Activated CD8-positive, alpha-beta T cell treated with anti-CD3 and anti-CD28 coated beads, Interleukin-2, amount 10 ng/mL, durations not matched to agents 7 days and 5 days (primary cell): Measurements from ENCODE around the gene DUSP28. TPM values are rescaled to one million over a fixed set of nuclear protein-coding genes. Genes with fewer than 3 reads are reported as not detected.

Source experiments
- ATAC-seq: fragments of 150-1000 bp; cut with Tn5 transposase; one replicate; pipeline ENCODE4 v1.10.0; 2021; ENCODE audit warnings: moderate library complexity
- CTCF ChIA-PET: fragments of 350-600 bp; sonication (Branson Sonifier 250); formaldehyde crosslinking; loops from one replicate; lab custom pipeline; 2021; ENCODE audit warnings: antibody characterized with exemption; lab: Charles Lee
- POLR2A ChIA-PET: fragments of 350-600 bp; sonication (Branson Sonifier 250); formaldehyde crosslinking; loops from one replicate; lab custom pipeline; 2021; ENCODE audit warnings: antibody characterized with exemption; lab: Charles Lee
- DNase-seq: peaks from one replicate; pipeline ENCODE4 v3.0.0-alpha.2; 2020
- H3K27ac Mint-ChIP-seq: one replicate; pipeline ENCODE4 v1.8.0; 2021; ENCODE audit warnings: mild to moderate bottlenecking, mixed read lengths
- H3K27me3 Mint-ChIP-seq: one replicate; pipeline ENCODE4 v1.8.0; 2021; ENCODE audit warnings: low read depth, mixed read lengths
- H3K36me3 Mint-ChIP-seq: one replicate; pipeline ENCODE4 v1.8.0; 2021; ENCODE audit warnings: low read depth, mixed read lengths
- H3K4me1 Mint-ChIP-seq: one replicate; pipeline ENCODE4 v1.8.0; 2021; ENCODE audit warnings: low read depth, mixed read lengths
- H3K4me3 Mint-ChIP-seq: one replicate; pipeline ENCODE4 v1.8.0; 2021; ENCODE audit warnings: mild to moderate bottlenecking, mixed read lengths
- H3K9me3 Mint-ChIP-seq: one replicate; pipeline ENCODE4 v1.8.0; 2022; ENCODE audit warnings: mixed read lengths; ENCODE audit not compliant: insufficient read depth
- total RNA-seq, 2 experiments: library from RNA; stranded (reverse); gene quantifications; one replicate each; pipeline ENCODE4 v1.2.3, GENCODE V29; 2021

The DUSP28 gene
- total RNA-seq, 2 experiments from 2014 or later = 6.8 to 8.1 TPM

- no peak for ATAC-seq
- Mint-ChIP-seq H3K9me3 (no peaks in the 10 kb centered on the region), H3K27me3 (no peaks in the 10 kb centered on the region), H3K4me3 (no peak overlapping the region), H3K4me1 (peaks cover 25% of the 10 kb centered on the region), H3K27ac (no peak overlapping the region), H3K36me3 (peaks cover 16% of the 10 kb centered on the region)
- ChIA-PET CTCF (no interaction called here), POLR2A (no interaction called here)
- no peak for DNase-seq
Measured at GRCh38 chr2:240590681-240591111, 30.5 kb downstream of the DUSP28 start.

GRCh38 chr2:240591226-240591625, 31.1 kb downstream of the DUSP28 start:
- H3K36me3 Mint-ChIP-seq = peaks cover 15% of the 10 kb centered on the region
- no peaks in the 10 kb centered on the region for H3K27me3 Mint-ChIP-seq
- peaks cover 23% of the 10 kb centered on the region for H3K4me1 Mint-ChIP-seq
- H3K4me3 Mint-ChIP-seq = no peak overlapping the region
- ChIA-PET CTCF (no interaction called here), POLR2A (no interaction called here)
- H3K9me3 Mint-ChIP-seq = no peaks in the 10 kb centered on the region
- H3K27ac Mint-ChIP-seq = peak overlapping the region; percentile 71
- no peak for ATAC-seq
- no peak for DNase-seq

- POLR2A ChIA-PET = no interaction called here
Measured at GRCh38 chr2:240591784-240592183, 31.6 kb downstream of the DUSP28 start.

GRCh38 chr2:240593026-240593702, 33.0 kb downstream of the DUSP28 start:
- H3K27ac Mint-ChIP-seq = no peak overlapping the region
- H3K36me3 Mint-ChIP-seq = peaks cover 15% of the 10 kb centered on the region
- ChIA-PET POLR2A (no interaction called here), CTCF (interaction anchor here (0.8 kb wide), 1 partner anchor 27 kb away, joined by 3 read pairs; no protein-coding TSS in a partner anchor)
- no peak overlapping the region for H3K4me3 Mint-ChIP-seq
- peaks cover 15% of the 10 kb centered on the region for H3K4me1 Mint-ChIP-seq
- no peaks in the 10 kb centered on the region for H3K9me3 Mint-ChIP-seq
- DNase-seq (no peak), ATAC-seq (no peak)
- no peaks in the 10 kb centered on the region for H3K27me3 Mint-ChIP-seq

More at GRCh38 chr2:240591784-240592183, 31.6 kb downstream of the DUSP28 start:
- H3K36me3 Mint-ChIP-seq = peaks cover 15% of the 10 kb centered on the region
- peaks cover 23% of the 10 kb centered on the region for H3K4me1 Mint-ChIP-seq
- peak overlapping the region; percentile 71 for H3K27ac Mint-ChIP-seq
- CTCF ChIA-PET = no interaction called here
- H3K9me3 Mint-ChIP-seq = no peaks in the 10 kb centered on the region
- no peak overlapping the region for H3K4me3 Mint-ChIP-seq
- ATAC-seq = no peak
- no peak for DNase-seq
- H3K27me3 Mint-ChIP-seq = no peaks in the 10 kb centered on the region

GRCh38 chr2:240593703-240594451, 33.7 kb downstream of the DUSP28 start:
- no peak for DNase-seq
- no peaks in the 10 kb centered on the region for H3K9me3 Mint-ChIP-seq
- POLR2A ChIA-PET = interaction anchor here (0.6 to 0.9 kb wide), 2 partner anchors 8 to 10 kb away, joined by 3 read pairs; no protein-coding TSS in a partner anchor

GRCh38 chr2:240594511-240595380, 34.6 kb downstream of the DUSP28 start:
- Mint-ChIP-seq H3K27me3 (no peaks in the 10 kb centered on the region), H3K27ac (no peak overlapping the region), H3K36me3 (peaks cover 15% of the 10 kb centered on the region), H3K4me3 (no peak overlapping the region), H3K4me1 (peaks cover 4% of the 10 kb centered on the region), H3K9me3 (no peaks in the 10 kb centered on the region)
- no peak for ATAC-seq
- CTCF ChIA-PET = interaction anchor here (0.9 to 1.4 kb wide), 4 partner anchors 8 to 81 kb away, joined by 3 to 4 read pairs (median 4); partner anchors contain the start of gene CAPN10
- DNase-seq = no peak
- POLR2A ChIA-PET = interaction anchor here (0.6 to 0.9 kb wide), 2 partner anchors 9 to 10 kb away, joined by 3 read pairs; no protein-coding TSS in a partner anchor

More at GRCh38 chr2:240593703-240594451, 33.7 kb downstream of the DUSP28 start:
- CTCF ChIA-PET = interaction anchor here (0.8 to 1.1 kb wide), 3 partner anchors 8 to 80 kb away, joined by 3 to 4 read pairs (median 3); partner anchors contain the start of gene CAPN10
- Mint-ChIP-seq H3K27me3 (no peaks in the 10 kb centered on the region), H3K36me3 (peaks cover 15% of the 10 kb centered on the region), H3K27ac (no peak overlapping the region), H3K4me1 (peaks cover 8% of the 10 kb centered on the region), H3K4me3 (no peak overlapping the region)
- no peak for ATAC-seq

- H3K36me3 Mint-ChIP-seq = peaks cover 15% of the 10 kb centered on the region
- ChIA-PET POLR2A (no interaction called here), CTCF (interaction anchor here (1.2 to 1.4 kb wide), 2 partner anchors 9 to 31 kb away, joined by 3 to 4 read pairs; no protein-coding TSS in a partner anchor)
- ATAC-seq = peak; percentile 67
- H3K4me1 Mint-ChIP-seq = peaks cover 4% of the 10 kb centered on the region
- H3K27me3 Mint-ChIP-seq = no peaks in the 10 kb centered on the region
- H3K9me3 Mint-ChIP-seq = no peaks in the 10 kb centered on the region
- peak; percentile 72 for DNase-seq
- no peak overlapping the region for H3K4me3 Mint-ChIP-seq
- peak overlapping the region; percentile 49 for H3K27ac Mint-ChIP-seq
Measured at GRCh38 chr2:240595381-240596079, 35.4 kb downstream of the DUSP28 start.

- Mint-ChIP-seq H3K36me3 (peaks cover 15% of the 10 kb centered on the region), H3K4me1 (peaks cover 4% of the 10 kb centered on the region), H3K4me3 (no peak overlapping the region), H3K27ac (peak overlapping the region; percentile 49), H3K9me3 (no peaks in the 10 kb centered on the region), H3K27me3 (no peaks in the 10 kb centered on the region)
- ATAC-seq (no peak), DNase-seq (no peak)
- ChIA-PET CTCF (interaction anchor here (1.2 to 1.4 kb wide), 2 partner anchors 9 to 30 kb away, joined by 3 to 4 read pairs; no protein-coding TSS in a partner anchor), POLR2A (no interaction called here)
Measured at GRCh38 chr2:240596080-240596460, 35.9 kb downstream of the DUSP28 start.

GRCh38 chr2:240596491-240596931, 36.4 kb downstream of the DUSP28 start:
- ChIA-PET POLR2A (interaction anchor here (1.2 kb wide), 1 partner anchor 16 kb away, joined by 3 read pairs; no protein-coding TSS in a partner anchor), CTCF (interaction anchor here (1.4 kb wide), 1 partner anchor 30 kb away, joined by 4 read pairs; no protein-coding TSS in a partner anchor)
- DNase-seq (no peak), ATAC-seq (no peak)
- no peaks in the 10 kb centered on the region for H3K9me3 Mint-ChIP-seq
- H3K4me3 Mint-ChIP-seq = no peak overlapping the region
- H3K27me3 Mint-ChIP-seq = no peaks in the 10 kb centered on the region
- H3K36me3 Mint-ChIP-seq = peaks cover 11% of the 10 kb centered on the region
- peaks cover 4% of the 10 kb centered on the region for H3K4me1 Mint-ChIP-seq
- no peak overlapping the region for H3K27ac Mint-ChIP-seq

- ATAC-seq (no peak), DNase-seq (no peak)
- ChIA-PET POLR2A (interaction anchor here (1.2 kb wide), 1 partner anchor 16 kb away, joined by 3 read pairs; no protein-coding TSS in a partner anchor), CTCF (no interaction called here)
- no peaks in the 10 kb centered on the region for H3K27me3 Mint-ChIP-seq
- no peak overlapping the region for H3K27ac Mint-ChIP-seq
- peaks cover 12% of the 10 kb centered on the region for H3K36me3 Mint-ChIP-seq
- H3K4me3 Mint-ChIP-seq = no peak overlapping the region
- no peaks in the 10 kb centered on the region for H3K9me3 Mint-ChIP-seq
- peaks cover 4% of the 10 kb centered on the region for H3K4me1 Mint-ChIP-seq
Measured at GRCh38 chr2:240597054-240597418, 36.9 kb downstream of the DUSP28 start.
